Measurements from ENCODE around the gene TMEM247.

TMEM247 gene

DNA sequence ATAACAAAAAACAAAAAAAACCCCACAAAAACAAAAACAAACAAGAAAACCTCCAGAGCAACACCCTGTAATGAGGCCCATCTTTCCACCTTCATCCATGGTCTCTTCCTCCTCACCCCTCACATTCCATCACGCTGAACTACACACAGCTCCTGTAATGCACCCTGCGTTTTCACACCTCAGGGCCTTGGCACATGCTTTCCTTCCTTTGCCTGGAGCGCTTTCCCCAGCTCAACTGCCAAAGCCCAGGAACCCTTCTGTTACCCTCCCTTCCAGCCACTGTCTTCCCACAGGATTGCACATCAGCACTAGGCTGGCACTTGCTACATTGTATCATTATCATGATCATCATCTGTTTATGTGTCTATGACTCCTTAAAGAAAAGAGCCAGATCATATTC lies 29.4 kb downstream of the TMEM247 start:
- no peak for ATAC-seq
- TF ChIP-seq, protein P1, sequence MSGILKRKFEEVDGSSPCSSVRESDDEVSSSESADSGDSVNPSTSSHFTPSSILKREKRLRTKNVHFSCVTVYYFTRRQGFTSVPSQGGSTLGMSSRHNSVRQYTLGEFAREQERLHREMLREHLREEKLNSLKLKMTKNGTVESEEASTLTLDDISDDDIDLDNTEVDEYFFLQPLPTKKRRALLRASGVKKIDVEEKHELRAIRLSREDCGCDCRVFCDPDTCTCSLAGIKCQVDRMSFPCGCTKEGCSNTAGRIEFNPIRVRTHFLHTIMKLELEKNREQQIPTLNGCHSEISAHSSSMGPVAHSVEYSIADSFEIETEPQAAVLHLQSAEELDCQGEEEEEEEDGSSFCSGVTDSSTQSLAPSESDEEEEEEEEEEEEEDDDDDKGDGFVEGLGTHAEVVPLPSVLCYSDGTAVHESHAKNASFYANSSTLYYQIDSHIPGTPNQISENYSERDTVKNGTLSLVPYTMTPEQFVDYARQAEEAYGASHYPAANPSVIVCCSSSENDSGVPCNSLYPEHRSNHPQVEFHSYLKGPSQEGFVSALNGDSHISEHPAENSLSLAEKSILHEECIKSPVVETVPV (CRISPR knock-in tag; IDR thresholded peaks at IDR 0.05), result no peak
- TF ChIP-seq ARNTL (CRISPR knock-in tag; IDR thresholded peaks at IDR 0.05; ENCODE audit: borderline replicate concordance, low read depth) (no peak), ZNF8 (CRISPR knock-in tag; IDR thresholded peaks at IDR 0.05) (no peak)

DNA sequence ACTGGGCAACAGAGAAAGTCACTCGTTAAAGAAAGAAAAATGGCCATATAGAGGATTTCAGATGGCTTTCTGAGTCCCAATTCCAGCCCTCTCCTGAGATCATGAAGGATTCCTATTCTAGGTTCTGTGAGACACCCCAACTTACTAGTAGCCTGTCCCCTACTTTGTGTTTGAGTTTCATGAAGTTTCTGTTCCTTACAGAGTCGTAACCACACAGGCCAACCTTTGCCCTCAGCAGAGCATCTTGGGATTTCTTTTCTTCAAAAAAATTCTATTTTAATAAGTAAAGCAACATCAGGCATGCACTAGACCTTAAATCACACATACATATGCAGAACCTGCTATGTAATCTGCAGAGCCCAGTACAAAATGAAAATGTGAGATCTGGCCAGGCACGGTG lies 30.4 kb downstream of the TMEM247 start:
- TF ChIP-seq, protein P2, sequence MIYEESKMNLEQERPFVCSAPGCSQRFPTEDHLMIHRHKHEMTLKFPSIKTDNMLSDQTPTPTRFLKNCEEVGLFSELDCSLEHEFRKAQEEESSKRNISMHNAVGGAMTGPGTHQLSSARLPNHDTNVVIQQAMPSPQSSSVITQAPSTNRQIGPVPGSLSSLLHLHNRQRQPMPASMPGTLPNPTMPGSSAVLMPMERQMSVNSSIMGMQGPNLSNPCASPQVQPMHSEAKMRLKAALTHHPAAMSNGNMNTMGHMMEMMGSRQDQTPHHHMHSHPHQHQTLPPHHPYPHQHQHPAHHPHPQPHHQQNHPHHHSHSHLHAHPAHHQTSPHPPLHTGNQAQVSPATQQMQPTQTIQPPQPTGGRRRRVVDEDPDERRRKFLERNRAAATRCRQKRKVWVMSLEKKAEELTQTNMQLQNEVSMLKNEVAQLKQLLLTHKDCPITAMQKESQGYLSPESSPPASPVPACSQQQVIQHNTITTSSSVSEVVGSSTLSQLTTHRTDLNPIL (CRISPR knock-in tag; IDR thresholded peaks at IDR 0.05; ENCODE audit: low read depth), result no peak
- TF ChIP-seq RARB (CRISPR knock-in tag; IDR thresholded peaks at IDR 0.05) (no peak), ZNF565 (CRISPR knock-in tag; conservative IDR thresholded peaks at IDR 0.05; ENCODE audit: low read depth) (no peak), ARNTL (CRISPR knock-in tag; IDR thresholded peaks at IDR 0.05; ENCODE audit: borderline replicate concordance, low read depth) (no peak), OSR1 (CRISPR knock-in tag; IDR thresholded peaks at IDR 0.05) (no peak), BACH2 (CRISPR knock-in tag; IDR thresholded peaks at IDR 0.05; ENCODE audit: borderline replicate concordance) (no peak), ESRRG (CRISPR knock-in tag; IDR thresholded peaks at IDR 0.05) (no peak), TOX (CRISPR knock-in tag; IDR thresholded peaks at IDR 0.05; ENCODE audit: borderline replicate concordance) (no peak), PPARA (CRISPR knock-in tag; IDR thresholded peaks at IDR 0.05; ENCODE audit: borderline replicate concordance) (no peak), ZFP30 (CRISPR knock-in tag; IDR thresholded peaks at IDR 0.05) (no peak), ZNF8 (CRISPR knock-in tag; IDR thresholded peaks at IDR 0.05) (no peak), CSDC2 (CRISPR knock-in tag; IDR thresholded peaks at IDR 0.05) (no peak)
- TF ChIP-seq, protein P1 (CRISPR knock-in tag; IDR thresholded peaks at IDR 0.05), result no peak
- TF ChIP-seq, protein P3, sequence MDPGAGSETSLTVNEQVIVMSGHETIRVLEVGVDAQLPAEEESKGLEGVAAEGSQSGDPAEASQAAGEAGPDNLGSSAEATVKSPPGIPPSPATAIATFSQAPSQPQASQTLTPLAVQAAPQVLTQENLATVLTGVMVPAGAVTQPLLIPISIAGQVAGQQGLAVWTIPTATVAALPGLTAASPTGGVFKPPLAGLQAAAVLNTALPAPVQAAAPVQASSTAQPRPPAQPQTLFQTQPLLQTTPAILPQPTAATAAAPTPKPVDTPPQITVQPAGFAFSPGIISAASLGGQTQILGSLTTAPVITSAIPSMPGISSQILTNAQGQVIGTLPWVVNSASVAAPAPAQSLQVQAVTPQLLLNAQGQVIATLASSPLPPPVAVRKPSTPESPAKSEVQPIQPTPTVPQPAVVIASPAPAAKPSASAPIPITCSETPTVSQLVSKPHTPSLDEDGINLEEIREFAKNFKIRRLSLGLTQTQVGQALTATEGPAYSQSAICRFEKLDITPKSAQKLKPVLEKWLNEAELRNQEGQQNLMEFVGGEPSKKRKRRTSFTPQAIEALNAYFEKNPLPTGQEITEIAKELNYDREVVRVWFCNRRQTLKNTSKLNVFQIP (CRISPR knock-in tag; IDR thresholded peaks at IDR 0.05; ENCODE audit: borderline replicate concordance, low read depth), result no peak
- TF ChIP-seq, protein P4, sequence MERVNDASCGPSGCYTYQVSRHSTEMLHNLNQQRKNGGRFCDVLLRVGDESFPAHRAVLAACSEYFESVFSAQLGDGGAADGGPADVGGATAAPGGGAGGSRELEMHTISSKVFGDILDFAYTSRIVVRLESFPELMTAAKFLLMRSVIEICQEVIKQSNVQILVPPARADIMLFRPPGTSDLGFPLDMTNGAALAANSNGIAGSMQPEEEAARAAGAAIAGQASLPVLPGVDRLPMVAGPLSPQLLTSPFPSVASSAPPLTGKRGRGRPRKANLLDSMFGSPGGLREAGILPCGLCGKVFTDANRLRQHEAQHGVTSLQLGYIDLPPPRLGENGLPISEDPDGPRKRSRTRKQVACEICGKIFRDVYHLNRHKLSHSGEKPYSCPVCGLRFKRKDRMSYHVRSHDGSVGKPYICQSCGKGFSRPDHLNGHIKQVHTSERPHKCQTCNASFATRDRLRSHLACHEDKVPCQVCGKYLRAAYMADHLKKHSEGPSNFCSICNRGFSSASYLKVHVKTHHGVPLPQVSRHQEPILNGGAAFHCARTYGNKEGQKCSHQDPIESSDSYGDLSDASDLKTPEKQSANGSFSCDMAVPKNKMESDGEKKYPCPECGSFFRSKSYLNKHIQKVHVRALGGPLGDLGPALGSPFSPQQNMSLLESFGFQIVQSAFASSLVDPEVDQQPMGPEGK (CRISPR knock-in tag; IDR thresholded peaks at IDR 0.05; ENCODE audit: borderline replicate concordance), result no peak
- no peak for ATAC-seq

DNA sequence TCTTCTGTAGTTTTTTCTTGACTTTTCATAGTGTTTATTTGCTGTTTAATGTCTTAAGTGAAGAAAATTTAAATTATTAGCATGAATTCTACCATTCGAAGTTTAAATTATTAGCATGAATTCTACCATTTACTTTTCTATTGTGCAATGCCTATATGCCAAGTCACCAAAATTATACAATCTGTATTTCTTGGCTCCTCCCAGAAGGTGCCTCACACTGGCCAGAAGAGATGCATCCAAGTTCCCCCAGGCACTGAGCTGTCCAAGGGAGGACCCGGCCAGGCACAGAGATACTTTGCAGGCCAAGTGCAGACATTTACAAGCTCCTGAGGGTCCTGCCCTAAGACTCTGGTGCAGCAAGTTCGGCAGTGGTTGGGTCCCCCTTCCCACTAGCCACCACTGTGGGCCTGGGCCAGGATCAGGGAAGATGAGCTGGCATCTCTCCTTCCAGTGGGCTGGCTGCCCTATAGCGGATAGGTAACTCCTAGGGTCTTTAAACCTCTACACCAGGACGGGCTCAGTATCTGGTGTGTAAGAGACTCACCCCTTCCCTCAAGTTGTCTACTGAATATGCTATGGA lies 31.3 kb downstream of the TMEM247 start:
- TF ChIP-seq, protein P1 (CRISPR knock-in tag; IDR thresholded peaks at IDR 0.05), result no peak
- TF ChIP-seq SNAI2 (CRISPR knock-in tag; IDR thresholded peaks at IDR 0.05), result no peak
- TF ChIP-seq RARB (CRISPR knock-in tag; IDR thresholded peaks at IDR 0.05), result no peak
- TF ChIP-seq ARNTL (CRISPR knock-in tag; IDR thresholded peaks at IDR 0.05; ENCODE audit: borderline replicate concordance, low read depth), result no peak
- TF ChIP-seq TOX (CRISPR knock-in tag; IDR thresholded peaks at IDR 0.05; ENCODE audit: borderline replicate concordance), result no peak
- TF ChIP-seq ZNF8 (CRISPR knock-in tag; IDR thresholded peaks at IDR 0.05), result no peak
- TF ChIP-seq, protein P5, sequence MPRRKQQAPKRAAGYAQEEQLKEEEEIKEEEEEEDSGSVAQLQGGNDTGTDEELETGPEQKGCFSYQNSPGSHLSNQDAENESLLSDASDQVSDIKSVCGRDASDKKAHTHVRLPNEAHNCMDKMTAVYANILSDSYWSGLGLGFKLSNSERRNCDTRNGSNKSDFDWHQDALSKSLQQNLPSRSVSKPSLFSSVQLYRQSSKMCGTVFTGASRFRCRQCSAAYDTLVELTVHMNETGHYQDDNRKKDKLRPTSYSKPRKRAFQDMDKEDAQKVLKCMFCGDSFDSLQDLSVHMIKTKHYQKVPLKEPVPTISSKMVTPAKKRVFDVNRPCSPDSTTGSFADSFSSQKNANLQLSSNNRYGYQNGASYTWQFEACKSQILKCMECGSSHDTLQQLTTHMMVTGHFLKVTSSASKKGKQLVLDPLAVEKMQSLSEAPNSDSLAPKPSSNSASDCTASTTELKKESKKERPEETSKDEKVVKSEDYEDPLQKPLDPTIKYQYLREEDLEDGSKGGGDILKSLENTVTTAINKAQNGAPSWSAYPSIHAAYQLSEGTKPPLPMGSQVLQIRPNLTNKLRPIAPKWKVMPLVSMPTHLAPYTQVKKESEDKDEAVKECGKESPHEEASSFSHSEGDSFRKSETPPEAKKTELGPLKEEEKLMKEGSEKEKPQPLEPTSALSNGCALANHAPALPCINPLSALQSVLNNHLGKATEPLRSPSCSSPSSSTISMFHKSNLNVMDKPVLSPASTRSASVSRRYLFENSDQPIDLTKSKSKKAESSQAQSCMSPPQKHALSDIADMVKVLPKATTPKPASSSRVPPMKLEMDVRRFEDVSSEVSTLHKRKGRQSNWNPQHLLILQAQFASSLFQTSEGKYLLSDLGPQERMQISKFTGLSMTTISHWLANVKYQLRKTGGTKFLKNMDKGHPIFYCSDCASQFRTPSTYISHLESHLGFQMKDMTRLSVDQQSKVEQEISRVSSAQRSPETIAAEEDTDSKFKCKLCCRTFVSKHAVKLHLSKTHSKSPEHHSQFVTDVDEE (CRISPR knock-in tag; IDR thresholded peaks at IDR 0.05), result no peak
- TF ChIP-seq, protein P4 (CRISPR knock-in tag; IDR thresholded peaks at IDR 0.05; ENCODE audit: borderline replicate concordance), result no peak
- TF ChIP-seq ZNF565 (CRISPR knock-in tag; conservative IDR thresholded peaks at IDR 0.05; ENCODE audit: low read depth), result no peak
- no peak for TF ChIP-seq OSR1 (CRISPR knock-in tag; IDR thresholded peaks at IDR 0.05)
- TF ChIP-seq ESRRG (CRISPR knock-in tag; IDR thresholded peaks at IDR 0.05), result no peak
- no peak for TF ChIP-seq TCF4 (CRISPR knock-in tag; IDR thresholded peaks at IDR 0.05; ENCODE audit: borderline replicate concordance)
- no peak for TF ChIP-seq CSDC2 (CRISPR knock-in tag; IDR thresholded peaks at IDR 0.05)
- TF ChIP-seq ZNF70 (CRISPR knock-in tag; IDR thresholded peaks at IDR 0.05), result no peak
- TF ChIP-seq ZFP30 (CRISPR knock-in tag; IDR thresholded peaks at IDR 0.05), result no peak
- TF ChIP-seq GLIS3 (CRISPR knock-in tag; IDR thresholded peaks at IDR 0.05), result no peak
- ATAC-seq, result no peak
